ENCODE measurements around the gene SSR1. TPM values are rescaled to one million over a fixed set of nuclear protein-coding genes. Genes with fewer than 3 reads are reported as not detected.

Gene SSR1
- total and polyA plus RNA-seq, 2 of the 13 experiments (the other 11 are each of a cell fraction or from before 2014, with no cell fraction given) = 203 to 243 TPM

DNA sequence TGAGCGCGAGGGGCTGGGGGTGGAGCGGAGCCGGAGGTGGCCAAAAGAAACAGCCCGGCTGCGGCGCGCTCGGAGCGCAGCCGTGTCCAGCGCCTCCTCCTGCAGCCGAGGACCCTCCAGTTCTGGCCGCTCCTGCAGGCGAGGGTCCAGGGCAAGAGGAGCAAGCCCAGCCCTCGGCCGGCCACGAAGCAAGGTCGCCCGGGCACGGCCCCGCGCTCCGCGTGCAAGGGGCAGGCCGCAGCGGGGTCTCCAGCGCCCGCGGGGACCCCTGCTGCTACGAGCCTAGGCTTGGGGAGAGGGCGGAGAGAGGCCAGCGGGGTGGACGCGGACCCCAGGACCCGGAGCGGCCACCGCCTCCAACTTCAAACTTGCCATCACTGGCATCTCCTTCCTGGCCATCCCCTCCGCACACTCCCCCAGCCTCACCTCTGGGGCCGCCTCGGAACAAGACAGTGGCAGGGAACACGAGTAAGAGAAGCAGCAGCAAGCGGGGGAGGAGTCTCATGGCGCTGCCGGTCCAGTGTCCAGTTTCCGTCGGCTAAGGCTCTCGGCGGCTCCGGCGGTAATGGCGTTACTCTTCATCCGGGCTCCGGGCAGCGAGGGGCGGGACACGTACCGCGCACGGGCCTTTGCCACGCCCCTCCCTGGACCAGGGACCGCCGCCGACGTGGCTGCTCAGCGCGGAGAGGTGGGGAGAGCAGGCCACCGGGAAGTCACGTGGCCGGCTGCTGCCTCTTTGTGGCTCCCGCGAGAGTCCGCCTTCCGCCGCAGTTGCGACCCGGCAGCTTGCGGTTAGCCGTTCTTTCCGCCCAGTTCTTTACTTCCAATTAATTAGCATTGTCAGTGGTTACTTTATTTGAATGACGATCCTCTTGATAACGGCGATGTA is at the start of gene SSR1 (continued):
- no peak; the same call in 1 of the 2 replicates for TF ChIP-seq ZNF333 (CRISPR knock-in tag; IDR thresholded peaks at IDR 0.05; ENCODE audit: borderline replicate concordance)
- TF ChIP-seq SOX5 (CRISPR knock-in tag; IDR thresholded peaks at IDR 0.05; ENCODE audit: borderline replicate concordance) = peak; percentile 87
- TF ChIP-seq PHF8 (CRISPR knock-in tag; IDR thresholded peaks at IDR 0.05) = peak; percentile 93
- peak; percentile 74 for TF ChIP-seq FOSL2 (CRISPR knock-in tag; IDR thresholded peaks at IDR 0.05)
- TF ChIP-seq MIXL1 (CRISPR knock-in tag; IDR thresholded peaks at IDR 0.05) = peak; percentile 98
- TF ChIP-seq, protein P1, sequence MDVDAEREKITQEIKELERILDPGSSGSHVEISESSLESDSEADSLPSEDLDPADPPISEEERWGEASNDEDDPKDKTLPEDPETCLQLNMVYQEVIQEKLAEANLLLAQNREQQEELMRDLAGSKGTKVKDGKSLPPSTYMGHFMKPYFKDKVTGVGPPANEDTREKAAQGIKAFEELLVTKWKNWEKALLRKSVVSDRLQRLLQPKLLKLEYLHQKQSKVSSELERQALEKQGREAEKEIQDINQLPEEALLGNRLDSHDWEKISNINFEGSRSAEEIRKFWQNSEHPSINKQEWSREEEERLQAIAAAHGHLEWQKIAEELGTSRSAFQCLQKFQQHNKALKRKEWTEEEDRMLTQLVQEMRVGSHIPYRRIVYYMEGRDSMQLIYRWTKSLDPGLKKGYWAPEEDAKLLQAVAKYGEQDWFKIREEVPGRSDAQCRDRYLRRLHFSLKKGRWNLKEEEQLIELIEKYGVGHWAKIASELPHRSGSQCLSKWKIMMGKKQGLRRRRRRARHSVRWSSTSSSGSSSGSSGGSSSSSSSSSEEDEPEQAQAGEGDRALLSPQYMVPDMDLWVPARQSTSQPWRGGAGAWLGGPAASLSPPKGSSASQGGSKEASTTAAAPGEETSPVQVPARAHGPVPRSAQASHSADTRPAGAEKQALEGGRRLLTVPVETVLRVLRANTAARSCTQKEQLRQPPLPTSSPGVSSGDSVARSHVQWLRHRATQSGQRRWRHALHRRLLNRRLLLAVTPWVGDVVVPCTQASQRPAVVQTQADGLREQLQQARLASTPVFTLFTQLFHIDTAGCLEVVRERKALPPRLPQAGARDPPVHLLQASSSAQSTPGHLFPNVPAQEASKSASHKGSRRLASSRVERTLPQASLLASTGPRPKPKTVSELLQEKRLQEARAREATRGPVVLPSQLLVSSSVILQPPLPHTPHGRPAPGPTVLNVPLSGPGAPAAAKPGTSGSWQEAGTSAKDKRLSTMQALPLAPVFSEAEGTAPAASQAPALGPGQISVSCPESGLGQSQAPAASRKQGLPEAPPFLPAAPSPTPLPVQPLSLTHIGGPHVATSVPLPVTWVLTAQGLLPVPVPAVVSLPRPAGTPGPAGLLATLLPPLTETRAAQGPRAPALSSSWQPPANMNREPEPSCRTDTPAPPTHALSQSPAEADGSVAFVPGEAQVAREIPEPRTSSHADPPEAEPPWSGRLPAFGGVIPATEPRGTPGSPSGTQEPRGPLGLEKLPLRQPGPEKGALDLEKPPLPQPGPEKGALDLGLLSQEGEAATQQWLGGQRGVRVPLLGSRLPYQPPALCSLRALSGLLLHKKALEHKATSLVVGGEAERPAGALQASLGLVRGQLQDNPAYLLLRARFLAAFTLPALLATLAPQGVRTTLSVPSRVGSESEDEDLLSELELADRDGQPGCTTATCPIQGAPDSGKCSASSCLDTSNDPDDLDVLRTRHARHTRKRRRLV (CRISPR knock-in tag; IDR thresholded peaks at IDR 0.05) = no peak
- TF ChIP-seq WIZ (CRISPR knock-in tag; IDR thresholded peaks at IDR 0.05) = peak; percentile 93
- TF ChIP-seq, protein P2, sequence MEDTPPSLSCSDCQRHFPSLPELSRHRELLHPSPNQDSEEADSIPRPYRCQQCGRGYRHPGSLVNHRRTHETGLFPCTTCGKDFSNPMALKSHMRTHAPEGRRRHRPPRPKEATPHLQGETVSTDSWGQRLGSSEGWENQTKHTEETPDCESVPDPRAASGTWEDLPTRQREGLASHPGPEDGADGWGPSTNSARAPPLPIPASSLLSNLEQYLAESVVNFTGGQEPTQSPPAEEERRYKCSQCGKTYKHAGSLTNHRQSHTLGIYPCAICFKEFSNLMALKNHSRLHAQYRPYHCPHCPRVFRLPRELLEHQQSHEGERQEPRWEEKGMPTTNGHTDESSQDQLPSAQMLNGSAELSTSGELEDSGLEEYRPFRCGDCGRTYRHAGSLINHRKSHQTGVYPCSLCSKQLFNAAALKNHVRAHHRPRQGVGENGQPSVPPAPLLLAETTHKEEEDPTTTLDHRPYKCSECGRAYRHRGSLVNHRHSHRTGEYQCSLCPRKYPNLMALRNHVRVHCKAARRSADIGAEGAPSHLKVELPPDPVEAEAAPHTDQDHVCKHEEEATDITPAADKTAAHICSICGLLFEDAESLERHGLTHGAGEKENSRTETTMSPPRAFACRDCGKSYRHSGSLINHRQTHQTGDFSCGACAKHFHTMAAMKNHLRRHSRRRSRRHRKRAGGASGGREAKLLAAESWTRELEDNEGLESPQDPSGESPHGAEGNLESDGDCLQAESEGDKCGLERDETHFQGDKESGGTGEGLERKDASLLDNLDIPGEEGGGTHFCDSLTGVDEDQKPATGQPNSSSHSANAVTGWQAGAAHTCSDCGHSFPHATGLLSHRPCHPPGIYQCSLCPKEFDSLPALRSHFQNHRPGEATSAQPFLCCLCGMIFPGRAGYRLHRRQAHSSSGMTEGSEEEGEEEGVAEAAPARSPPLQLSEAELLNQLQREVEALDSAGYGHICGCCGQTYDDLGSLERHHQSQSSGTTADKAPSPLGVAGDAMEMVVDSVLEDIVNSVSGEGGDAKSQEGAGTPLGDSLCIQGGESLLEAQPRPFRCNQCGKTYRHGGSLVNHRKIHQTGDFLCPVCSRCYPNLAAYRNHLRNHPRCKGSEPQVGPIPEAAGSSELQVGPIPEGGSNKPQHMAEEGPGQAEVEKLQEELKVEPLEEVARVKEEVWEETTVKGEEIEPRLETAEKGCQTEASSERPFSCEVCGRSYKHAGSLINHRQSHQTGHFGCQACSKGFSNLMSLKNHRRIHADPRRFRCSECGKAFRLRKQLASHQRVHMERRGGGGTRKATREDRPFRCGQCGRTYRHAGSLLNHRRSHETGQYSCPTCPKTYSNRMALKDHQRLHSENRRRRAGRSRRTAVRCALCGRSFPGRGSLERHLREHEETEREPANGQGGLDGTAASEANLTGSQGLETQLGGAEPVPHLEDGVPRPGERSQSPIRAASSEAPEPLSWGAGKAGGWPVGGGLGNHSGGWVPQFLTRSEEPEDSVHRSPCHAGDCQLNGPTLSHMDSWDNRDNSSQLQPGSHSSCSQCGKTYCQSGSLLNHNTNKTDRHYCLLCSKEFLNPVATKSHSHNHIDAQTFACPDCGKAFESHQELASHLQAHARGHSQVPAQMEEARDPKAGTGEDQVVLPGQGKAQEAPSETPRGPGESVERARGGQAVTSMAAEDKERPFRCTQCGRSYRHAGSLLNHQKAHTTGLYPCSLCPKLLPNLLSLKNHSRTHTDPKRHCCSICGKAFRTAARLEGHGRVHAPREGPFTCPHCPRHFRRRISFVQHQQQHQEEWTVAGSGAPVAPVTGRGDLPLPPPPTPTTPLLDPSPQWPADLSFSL (CRISPR knock-in tag; IDR thresholded peaks at IDR 0.05) = peak; percentile 23; the same call in 1 of the 2 replicates
- no peak for TF ChIP-seq ZNF230 (CRISPR knock-in tag; IDR thresholded peaks at IDR 0.05)
- TF ChIP-seq ATRX (CRISPR knock-in tag; IDR thresholded peaks at IDR 0.05; ENCODE audit: borderline replicate concordance) = no peak
- TF ChIP-seq HDAC2 (CRISPR knock-in tag; IDR thresholded peaks at IDR 0.05) = peak; percentile 73
- no peak for TF ChIP-seq ZNF33A (CRISPR knock-in tag; IDR thresholded peaks at IDR 0.05; ENCODE audit: borderline replicate concordance)
- TF ChIP-seq, protein P3, sequence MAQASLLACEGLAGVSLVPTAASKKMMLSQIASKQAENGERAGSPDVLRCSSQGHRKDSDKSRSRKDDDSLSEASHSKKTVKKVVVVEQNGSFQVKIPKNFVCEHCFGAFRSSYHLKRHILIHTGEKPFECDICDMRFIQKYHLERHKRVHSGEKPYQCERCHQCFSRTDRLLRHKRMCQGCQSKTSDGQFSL (CRISPR knock-in tag; IDR thresholded peaks at IDR 0.05) = 0 out of 2 replicates have a peak, but pooled peaks have one; percentile 26
- TF ChIP-seq, protein P4, sequence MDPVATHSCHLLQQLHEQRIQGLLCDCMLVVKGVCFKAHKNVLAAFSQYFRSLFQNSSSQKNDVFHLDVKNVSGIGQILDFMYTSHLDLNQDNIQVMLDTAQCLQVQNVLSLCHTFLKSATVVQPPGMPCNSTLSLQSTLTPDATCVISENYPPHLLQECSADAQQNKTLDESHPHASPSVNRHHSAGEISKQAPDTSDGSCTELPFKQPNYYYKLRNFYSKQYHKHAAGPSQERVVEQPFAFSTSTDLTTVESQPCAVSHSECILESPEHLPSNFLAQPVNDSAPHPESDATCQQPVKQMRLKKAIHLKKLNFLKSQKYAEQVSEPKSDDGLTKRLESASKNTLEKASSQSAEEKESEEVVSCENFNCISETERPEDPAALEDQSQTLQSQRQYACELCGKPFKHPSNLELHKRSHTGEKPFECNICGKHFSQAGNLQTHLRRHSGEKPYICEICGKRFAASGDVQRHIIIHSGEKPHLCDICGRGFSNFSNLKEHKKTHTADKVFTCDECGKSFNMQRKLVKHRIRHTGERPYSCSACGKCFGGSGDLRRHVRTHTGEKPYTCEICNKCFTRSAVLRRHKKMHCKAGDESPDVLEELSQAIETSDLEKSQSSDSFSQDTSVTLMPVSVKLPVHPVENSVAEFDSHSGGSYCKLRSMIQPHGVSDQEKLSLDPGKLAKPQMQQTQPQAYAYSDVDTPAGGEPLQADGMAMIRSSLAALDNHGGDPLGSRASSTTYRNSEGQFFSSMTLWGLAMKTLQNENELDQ (CRISPR knock-in tag; IDR thresholded peaks at IDR 0.05; ENCODE audit: borderline replicate concordance) = no peak; the same call in 1 of the 2 replicates
